PFSK-1 (cell line): ENCODE data around the gene NECAB2.

Source experiments
- FOXP2 ChIP-seq: optimal IDR thresholded peaks from 2 replicates; pipeline ENCODE3; 2011; ENCODE audit warnings: borderline replicate concordance, control low read depth, inconsistent platforms; ENCODE audit not compliant: insufficient read depth; ENCODE audit errors: extremely low read length, extremely low read depth
- POLR2AphosphoS5 ChIP-seq: IDR thresholded peaks from 2 replicates; pipeline ENCODE4 v1.6.1; 2012; ENCODE audit warnings: low read depth, mild to moderate bottlenecking, control low read depth, low read length, moderate library complexity
- SIN3A ChIP-seq: IDR thresholded peaks from 2 replicates; pipeline ENCODE4 v1.6.1; 2012; ENCODE audit warnings: mild to moderate bottlenecking, low read length, moderate library complexity, borderline replicate concordance; ENCODE audit not compliant: insufficient read depth
- TAF1 ChIP-seq: IDR thresholded peaks from 2 replicates; pipeline ENCODE4 v1.6.1; 2012; ENCODE audit warnings: low read length, control low read depth, borderline replicate concordance; ENCODE audit not compliant: insufficient read depth
- TF ChIP-seq, protein P1 (sequence below), 2 experiments: IDR thresholded peaks; 2 replicates each; pipeline versions ENCODE4 v1.6.1 to v1.8.0; 2011 to 2012; ENCODE audit warnings: low read depth in 2 of 2, low read length in 2 of 2, control low read depth in 1 of 2, inconsistent platforms in 1 of 2, mild to moderate bottlenecking in 1 of 2, moderate library complexity in 1 of 2; ENCODE audit not compliant: insufficient read depth in 1 of 2

NECAB2 gene

GRCh38 chr16:84032458-84033178 lies 64.6 kb downstream of the NECAB2 start:
- TF ChIP-seq FOXP2 (no peak), POLR2AphosphoS5 (no peak), SIN3A (no peak), TAF1 (no peak)
- TF ChIP-seq, protein P1, sequence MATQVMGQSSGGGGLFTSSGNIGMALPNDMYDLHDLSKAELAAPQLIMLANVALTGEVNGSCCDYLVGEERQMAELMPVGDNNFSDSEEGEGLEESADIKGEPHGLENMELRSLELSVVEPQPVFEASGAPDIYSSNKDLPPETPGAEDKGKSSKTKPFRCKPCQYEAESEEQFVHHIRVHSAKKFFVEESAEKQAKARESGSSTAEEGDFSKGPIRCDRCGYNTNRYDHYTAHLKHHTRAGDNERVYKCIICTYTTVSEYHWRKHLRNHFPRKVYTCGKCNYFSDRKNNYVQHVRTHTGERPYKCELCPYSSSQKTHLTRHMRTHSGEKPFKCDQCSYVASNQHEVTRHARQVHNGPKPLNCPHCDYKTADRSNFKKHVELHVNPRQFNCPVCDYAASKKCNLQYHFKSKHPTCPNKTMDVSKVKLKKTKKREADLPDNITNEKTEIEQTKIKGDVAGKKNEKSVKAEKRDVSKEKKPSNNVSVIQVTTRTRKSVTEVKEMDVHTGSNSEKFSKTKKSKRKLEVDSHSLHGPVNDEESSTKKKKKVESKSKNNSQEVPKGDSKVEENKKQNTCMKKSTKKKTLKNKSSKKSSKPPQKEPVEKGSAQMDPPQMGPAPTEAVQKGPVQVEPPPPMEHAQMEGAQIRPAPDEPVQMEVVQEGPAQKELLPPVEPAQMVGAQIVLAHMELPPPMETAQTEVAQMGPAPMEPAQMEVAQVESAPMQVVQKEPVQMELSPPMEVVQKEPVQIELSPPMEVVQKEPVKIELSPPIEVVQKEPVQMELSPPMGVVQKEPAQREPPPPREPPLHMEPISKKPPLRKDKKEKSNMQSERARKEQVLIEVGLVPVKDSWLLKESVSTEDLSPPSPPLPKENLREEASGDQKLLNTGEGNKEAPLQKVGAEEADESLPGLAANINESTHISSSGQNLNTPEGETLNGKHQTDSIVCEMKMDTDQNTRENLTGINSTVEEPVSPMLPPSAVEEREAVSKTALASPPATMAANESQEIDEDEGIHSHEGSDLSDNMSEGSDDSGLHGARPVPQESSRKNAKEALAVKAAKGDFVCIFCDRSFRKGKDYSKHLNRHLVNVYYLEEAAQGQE (IDR thresholded peaks at IDR 0.05; ENCODE audit: insufficient read depth in 1 of 2, low read depth in 2 of 2, low read length in 2 of 2) = no peak

DNA sequence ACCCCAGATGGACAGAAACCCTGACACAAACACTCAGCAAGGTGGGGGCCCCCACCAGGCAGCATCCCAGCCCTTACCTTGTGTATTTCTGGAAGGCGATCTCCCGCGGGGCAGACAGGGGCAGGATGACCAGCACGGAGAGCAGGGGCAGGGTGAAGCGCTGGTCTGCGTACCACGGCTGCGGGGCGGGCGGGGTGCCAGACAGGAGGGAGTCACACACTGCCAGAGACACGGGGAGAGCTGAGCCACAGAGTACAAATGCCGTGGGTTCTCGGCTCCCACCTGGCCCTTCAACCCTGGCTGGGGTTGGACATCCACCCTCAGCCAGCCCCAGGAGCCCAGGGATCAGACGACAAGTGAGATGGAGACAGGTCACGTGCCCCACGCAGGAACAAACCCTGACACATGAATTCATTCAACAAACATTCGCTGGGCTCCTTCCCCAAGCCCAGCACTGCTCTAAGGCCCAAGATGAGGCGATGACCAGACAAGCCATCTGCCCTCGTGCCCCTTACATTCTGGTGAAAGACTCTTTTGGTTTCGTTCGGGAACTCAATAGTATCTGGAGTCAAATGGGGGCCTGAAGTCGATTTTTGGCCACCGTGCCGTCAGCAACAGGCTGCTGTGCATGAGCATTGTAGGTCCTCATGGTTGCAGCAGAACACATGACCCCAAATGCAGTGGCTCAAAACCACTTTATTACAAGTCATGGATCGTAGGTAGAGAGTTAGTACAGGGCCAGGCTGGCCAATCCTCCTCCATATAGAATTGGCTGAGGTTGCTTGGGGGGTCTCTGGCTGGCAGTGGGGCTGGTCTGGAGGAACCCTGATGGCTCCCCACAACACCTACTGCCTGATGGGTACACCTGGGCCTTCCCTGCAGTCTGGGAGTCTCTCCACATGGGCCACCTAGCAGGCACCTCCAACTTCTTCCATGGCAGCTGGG lies 65.5 kb downstream of the NECAB2 start:
- TF ChIP-seq POLR2AphosphoS5 (no peak), SIN3A (no peak)
- TF ChIP-seq, protein P1 (IDR thresholded peaks at IDR 0.05; ENCODE audit: insufficient read depth in 1 of 2, low read depth in 2 of 2, low read length in 2 of 2) = no peak

DNA sequence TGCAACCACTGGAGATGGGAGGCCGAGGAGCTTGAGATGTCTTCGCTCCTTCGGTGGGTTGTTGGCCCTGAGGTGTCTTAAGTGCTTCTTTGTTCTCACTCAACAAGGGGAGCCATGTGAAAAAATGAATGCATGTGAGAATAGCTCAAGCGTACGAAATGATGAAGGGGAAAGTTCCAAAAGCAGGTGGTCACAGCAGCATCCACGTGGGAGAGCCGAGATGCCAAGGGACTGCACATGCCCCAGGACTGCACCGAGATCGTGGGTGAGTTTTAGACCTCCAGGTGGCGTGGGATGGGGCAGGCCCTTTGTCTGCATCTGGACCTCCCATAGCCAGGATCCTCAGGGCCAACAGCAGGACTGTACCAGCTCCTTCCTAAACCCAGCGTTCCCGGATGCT lies 66.5 kb downstream of the NECAB2 start:
- TF ChIP-seq SIN3A = no peak
- TF ChIP-seq TAF1 = no peak
- no peak for TF ChIP-seq POLR2AphosphoS5
- TF ChIP-seq, protein P1 (IDR thresholded peaks at IDR 0.05; ENCODE audit: insufficient read depth in 1 of 2, low read depth in 2 of 2, low read length in 2 of 2) = no peak
- no peak for TF ChIP-seq FOXP2

DNA sequence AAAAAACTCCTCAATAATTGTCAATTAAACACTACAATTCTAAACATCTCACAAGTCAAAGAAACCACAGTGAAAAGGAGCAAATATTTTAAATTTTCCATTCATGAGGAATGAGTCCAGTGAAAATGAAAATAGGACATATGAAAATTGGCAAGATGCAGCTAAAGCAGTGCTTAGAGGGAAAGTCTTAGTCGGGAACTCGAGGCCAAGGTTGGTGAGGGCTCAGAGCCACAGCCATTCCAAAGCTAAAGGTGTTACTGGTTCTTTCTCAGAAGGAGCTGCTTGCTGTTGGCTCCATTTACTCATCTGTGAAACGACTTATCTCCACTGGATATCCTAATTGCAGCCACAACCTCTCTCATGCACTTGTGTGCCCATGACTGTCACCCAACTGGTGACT lies 68.1 kb downstream of the NECAB2 start:
- TF ChIP-seq FOXP2 (no peak), SIN3A (no peak), POLR2AphosphoS5 (no peak), TAF1 (no peak)
- TF ChIP-seq, protein P1 (IDR thresholded peaks at IDR 0.05; ENCODE audit: insufficient read depth in 1 of 2, low read depth in 2 of 2, low read length in 2 of 2) = no peak
